ENCODE data around the gene CUL5.

The CUL5 gene

GRCh38 chr11:108008656-108009496, at the start of gene CUL5:
Gene CUL5 (plus strand): TSS chr11:108008898. CDS start chr11:108009349, 451 bp downstream.
- peak; percentile 77 for DNase-seq

GRCh38 chr11:107961480-107961879, 47.2 kb upstream of the CUL5 start:
- DNase-seq, result no peak

- no peak for DNase-seq
Measured at GRCh38 chr11:107962181-107962580, 46.5 kb upstream of the CUL5 start.

- no peak for DNase-seq
Measured at GRCh38 chr11:107963091-107963490, 45.6 kb upstream of the CUL5 start.

- DNase-seq, result no peak
Measured at GRCh38 chr11:107969219-107969618, 39.5 kb upstream of the CUL5 start.

GRCh38 chr11:107970049-107970448, 38.6 kb upstream of the CUL5 start:
- DNase-seq, result no peak

GRCh38 chr11:107973641-107974040, 35.1 kb upstream of the CUL5 start:
- no peak for DNase-seq

GRCh38 chr11:107988397-107989158, 20.1 kb upstream of the CUL5 start:
- no peak for DNase-seq

- DNase-seq, result no peak
Measured at GRCh38 chr11:107991868-107992414, 16.8 kb upstream of the CUL5 start.

- DNase-seq, result no peak
Measured at GRCh38 chr11:107996006-107996776, 12.5 kb upstream of the CUL5 start.

- DNase-seq, result no peak
Measured at GRCh38 chr11:107998761-107999160, 9.9 kb upstream of the CUL5 start.

- no peak for DNase-seq
Measured at GRCh38 chr11:107999759-108000455, 8.8 kb upstream of the CUL5 start.

GRCh38 chr11:108002476-108002875, 6.2 kb upstream of the CUL5 start:
- DNase-seq, result no peak

GRCh38 chr11:108003623-108004022, 5.1 kb upstream of the CUL5 start:
- DNase-seq, result no peak

GRCh38 chr11:108007819-108008218, 879 bp upstream of the CUL5 start:
- DNase-seq, result no peak

GRCh38 chr11:108009497-108010370, 1.0 kb downstream of the CUL5 start:
- no peak for DNase-seq

- no peak for DNase-seq
Measured at GRCh38 chr11:108012139-108012725, 3.5 kb downstream of the CUL5 start.

GRCh38 chr11:108016647-108017046, 7.9 kb downstream of the CUL5 start:
- DNase-seq, result no peak

- no peak for DNase-seq
Measured at GRCh38 chr11:108018708-108019107, 10.0 kb downstream of the CUL5 start.

GRCh38 chr11:108019870-108020540, 11.3 kb downstream of the CUL5 start:
- no peak for DNase-seq
